ENCODE measurements around the gene ITFG1.
A peak's percentile ranks its signal among the peaks of the same experiment; 100 is the strongest.

Gene ITFG1

GRCh38 chr16:47150067-47150466 is 310.8 kb downstream of the ITFG1 start:
- no peak for TF ChIP-seq CTCF (IDR thresholded peaks at IDR 0.05; ENCODE audit: extremely low read depth, missing control alignments)
- no peak for DNase-seq (ENCODE audit: low spot score)

GRCh38 chr16:47144559-47144877 is 316.3 kb downstream of the ITFG1 start:
- DNase-seq (ENCODE audit: low spot score) = no peak
- TF ChIP-seq CTCF (IDR thresholded peaks at IDR 0.05; ENCODE audit: extremely low read depth, missing control alignments) = no peak

DNA sequence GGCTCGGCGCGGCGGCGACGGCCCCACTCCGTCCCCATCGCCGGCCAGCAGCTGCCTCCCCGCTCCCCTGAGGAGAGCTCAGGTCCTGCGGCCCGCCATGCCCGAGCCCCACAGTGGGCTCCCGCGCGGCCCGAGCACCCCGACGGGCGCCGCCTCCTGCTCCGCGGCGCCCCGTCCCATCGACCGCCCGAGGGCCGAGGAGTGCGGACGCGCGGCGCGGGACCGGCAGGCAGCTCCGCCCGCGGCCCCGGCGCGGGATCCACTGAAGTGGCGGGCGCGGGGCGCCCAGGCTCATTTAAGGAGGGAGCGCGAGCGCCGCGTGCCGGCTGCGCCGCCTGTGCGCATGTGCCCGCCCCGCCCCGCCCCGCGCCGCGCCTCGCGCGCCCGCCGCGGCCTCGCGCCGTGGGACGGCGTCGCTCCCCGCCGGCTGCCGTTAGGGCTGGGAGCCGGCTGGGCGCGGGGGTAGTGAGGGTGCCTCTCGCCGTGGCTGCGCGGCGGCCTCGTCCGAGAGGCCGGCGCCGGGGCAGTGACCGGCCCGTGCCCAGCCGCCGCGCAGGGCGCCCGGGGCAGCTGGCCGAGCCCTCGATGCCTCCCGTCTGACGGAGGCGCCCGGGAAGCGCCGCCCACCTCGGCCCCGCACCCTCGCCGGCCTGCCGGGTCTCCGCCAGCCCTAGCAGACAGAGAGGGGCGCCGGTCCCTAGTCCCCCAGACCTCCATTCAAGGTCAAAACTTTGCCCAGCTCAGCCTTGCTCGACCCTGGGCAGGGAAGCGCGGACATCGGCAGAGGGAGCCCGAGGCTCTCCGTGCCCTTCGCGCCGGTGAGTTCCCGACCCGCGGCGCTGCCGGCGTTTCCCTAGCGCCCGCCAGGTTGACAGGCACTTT is 316.9 kb downstream of the ITFG1 start, which contains the start of gene NETO2:
NETO2 (minus strand) TSS at position 269 of the 882 bp plus-strand sequence. CDS start 333 bp downstream, outside the sequence.
- DNase-seq (ENCODE audit: low spot score) = peak; percentile 92

GRCh38 chr16:47142821-47143676 is 317.8 kb downstream of the ITFG1 start:
- DNase-seq (ENCODE audit: low spot score) = peak; percentile 95
- peak; percentile 92 for TF ChIP-seq CTCF (IDR thresholded peaks at IDR 0.05; ENCODE audit: extremely low read depth, missing control alignments)

More for the DNA sequence above, 316.9 kb downstream of the ITFG1 start, which contains the start of gene NETO2:
- peak; percentile 69 for TF ChIP-seq CTCF (IDR thresholded peaks at IDR 0.05; ENCODE audit: extremely low read depth, missing control alignments)

GRCh38 chr16:47142486-47142820 is 318.4 kb downstream of the ITFG1 start:
- no peak for TF ChIP-seq CTCF (IDR thresholded peaks at IDR 0.05; ENCODE audit: extremely low read depth, missing control alignments)
- peak; percentile 53 for DNase-seq (ENCODE audit: low spot score)

DNA sequence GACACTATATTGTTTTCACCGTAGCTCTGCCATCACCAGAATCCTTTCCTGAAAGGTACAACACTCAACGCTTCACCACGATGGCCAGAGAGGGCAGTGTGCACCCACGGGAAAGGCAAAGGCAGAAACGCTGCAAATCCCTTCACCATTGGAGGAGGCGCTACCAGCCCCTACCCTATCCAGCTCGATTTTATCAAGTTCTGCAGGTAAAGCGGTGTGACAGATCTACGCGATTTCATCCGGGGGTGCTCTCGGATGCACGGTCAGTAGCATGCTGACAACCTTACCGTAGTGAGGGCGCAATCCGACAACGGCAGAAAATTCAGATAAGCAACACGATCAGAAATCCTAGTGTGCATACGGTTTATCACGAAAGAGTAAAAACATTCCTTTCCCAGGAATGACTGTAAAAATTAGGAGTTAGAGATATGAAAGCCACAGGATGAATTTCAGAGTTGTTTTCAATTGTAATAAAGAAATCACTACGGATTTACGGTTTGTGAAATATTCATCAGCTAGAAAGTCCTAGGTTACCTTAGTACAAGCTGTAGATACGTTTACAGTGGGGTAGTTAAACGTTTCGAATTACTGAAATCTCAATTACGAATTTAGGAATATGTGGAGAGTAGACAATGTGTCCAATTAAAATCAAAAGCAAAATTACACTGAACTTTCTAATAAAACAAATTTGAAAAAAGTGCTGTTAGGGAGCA is 318.9 kb downstream of the ITFG1 start:
- peak; percentile 85 for DNase-seq (ENCODE audit: low spot score)
- TF ChIP-seq CTCF (IDR thresholded peaks at IDR 0.05; ENCODE audit: extremely low read depth, missing control alignments) = peak; percentile 77

All from GM20000 (cell line).